K562 (cell line): ENCODE data around the gene UBE2D2. TPM values are rescaled to one million over a fixed set of nuclear protein-coding genes. Genes with fewer than 3 reads are reported as not detected.

Experiments used
- ARID1B ChIP-seq: fragments of 450-650 bp; IDR thresholded peaks from 2 replicates; pipeline ENCODE4 v1.6.1; 2016; ENCODE audit warnings: antibody characterized with exemption, mild to moderate bottlenecking, inconsistent platforms
- CBFA2T3 ChIP-seq: fragments of 450-650 bp; IDR thresholded peaks from 2 replicates; pipeline ENCODE4 v1.6.1; 2017
- EHMT2 ChIP-seq: fragments of 450-650 bp; IDR thresholded peaks from 2 replicates; pipeline ENCODE4 v1.6.1; 2018; ENCODE audit warnings: antibody characterized with exemption
- ETV5 ChIP-seq: sonication (generic); formaldehyde crosslinking; IDR thresholded peaks from 2 replicates; pipeline ENCODE4 v1.4.0; 2020; ENCODE audit warnings: low read depth, mild to moderate bottlenecking, missing genetic modification reagents
- ETV6 ChIP-seq, 3 experiments: fragments of 150-350 bp in 1 of 3; sonication (generic) in 1 of 3; formaldehyde crosslinking in 1 of 3; IDR thresholded peaks; 2 replicates each; pipeline versions ENCODE4 v1.6.1 to v1.8.0; 2014 to 2022; ENCODE audit warnings: borderline replicate concordance in 2 of 3, low read depth in 2 of 3, antibody characterized with exemption in 1 of 3, low read length in 1 of 3, mild to moderate bottlenecking in 1 of 3, missing genetic modification reagents in 1 of 3
- FOXJ3 ChIP-seq: sonication (generic); formaldehyde crosslinking; IDR thresholded peaks from 2 replicates; pipeline ENCODE4 v1.4.0; 2020; ENCODE audit warnings: mild to moderate bottlenecking, missing genetic modification reagents
- HDAC1 ChIP-seq, 2 experiments: fragments of 450-650 bp; IDR thresholded peaks; 2 replicates each; pipeline ENCODE4 v1.6.1; 2016 to 2017; ENCODE audit warnings: inconsistent platforms in 1 of 2, mild to moderate bottlenecking in 1 of 2, moderate library complexity in 1 of 2
- JUND ChIP-seq, 2 experiments: IDR thresholded peaks; 2 replicates in 1 of 2; 3 replicates in 1 of 2; pipeline ENCODE4 v1.6.1; 2011; ENCODE audit warnings: borderline replicate concordance in 2 of 2, low read depth in 2 of 2, low read length in 2 of 2, improper control_type of control experiment in 1 of 2, missing biosample characterization in 1 of 2, missing genetic modification characterization in 1 of 2, missing genetic modification reagents in 1 of 2
- MEIS2 ChIP-seq: fragments of 450-650 bp; IDR thresholded peaks from 2 replicates; pipeline ENCODE4 v1.6.1; 2014; ENCODE audit warnings: mild to moderate bottlenecking; ENCODE audit not compliant: partially characterized antibody
- RBM39 ChIP-seq: fragments of 200-400 bp; formaldehyde crosslinking; optimal IDR thresholded peaks from 2 replicates; pipeline ENCODE3; 2018; ENCODE audit warnings: low read depth, low read length
- SMAD4 ChIP-seq: fragments of 250-450 bp; sonication (Bioruptor Pico); conservative IDR thresholded peaks from 2 replicates; pipeline ENCODE4 v1.8.0; 2021; ENCODE audit warnings: inconsistent platforms, mild to moderate bottlenecking, moderate library complexity
- SMARCA5 ChIP-seq: fragments of 450-650 bp; IDR thresholded peaks from 2 replicates; pipeline ENCODE4 v1.6.1; 2016
- SPI1 ChIP-seq: IDR thresholded peaks from 2 replicates; pipeline ENCODE4 v1.6.1; 2011; ENCODE audit warnings: low read depth, low read length, control low read depth, borderline replicate concordance
- SREBF2 ChIP-seq: sonication (generic); formaldehyde crosslinking; IDR thresholded peaks from 2 replicates; pipeline ENCODE4 v1.4.0; 2020; ENCODE audit warnings: mild to moderate bottlenecking, missing genetic modification reagents
- TEAD1 ChIP-seq, 2 experiments: fragments of 450-650 bp in 1 of 2; sonication (generic) in 1 of 2; formaldehyde crosslinking; IDR thresholded peaks; 2 replicates each; pipeline versions ENCODE4 v1.4.0 to v1.8.0; 2020 to 2022; ENCODE audit warnings: mild to moderate bottlenecking in 2 of 2, missing genetic modification reagents in 1 of 2
- TEAD2 ChIP-seq: fragments of 450-650 bp; IDR thresholded peaks from 2 replicates; pipeline ENCODE4 v1.6.1; 2016; ENCODE audit warnings: missing genetic modification characterization, control low read depth, missing compliant biosample characterization
- TRIM24 ChIP-seq, 2 experiments: fragments of 450-650 bp; IDR thresholded peaks; 2 replicates each; pipeline ENCODE4 v1.6.1; 2016
- ZNF780A ChIP-seq: fragments of 250-450 bp; sonication (Bioruptor Pico); IDR thresholded peaks from 2 replicates; pipeline ENCODE4 v1.5.0; 2021; ENCODE audit warnings: mild to moderate bottlenecking
- polyA plus RNA-seq, 8 experiments: library from polyadenylated mRNA; depleted of rRNA in 4 of 8; stranded (reverse) in 5 of 8; unstranded in 3 of 8; fragments of >200 nt; fragmentation: Nextera tagmentation in 2 of 8; fragmentation: Illumina TruSeq in 1 of 8; extraction: Ambion mirVana in 2 of 8; extraction: Trizol in 1 of 8; gene quantifications; 2 replicates each; pipeline versions ENCODE4 v1.2.1 to v1.2.3, GENCODE V29; 2011 to 2014; ENCODE audit warnings: inconsistent platforms in 1 of 8, missing spikeins in 1 of 8
- total RNA-seq, 7 experiments: library from RNA; depleted of rRNA in 6 of 7; stranded (reverse); fragments of >200 nt in 6 of 7; fragmentation: Illumina TruSeq in 2 of 7; extraction: Trizol in 2 of 7; gene quantifications; 2 replicates each; pipeline versions ENCODE4 v1.2.1 to v1.2.3, GENCODE V29; 2011 to 2021; ENCODE audit warnings: low replicate concordance in 1 of 7
- TF ChIP-seq, protein P1 (sequence below): fragments of 450-650 bp; formaldehyde crosslinking; IDR thresholded peaks from 2 replicates; pipeline ENCODE4 v1.4.0; 2020; ENCODE audit warnings: mild to moderate bottlenecking, moderate library complexity
- TF ChIP-seq, protein P2 (sequence below), 3 experiments: fragments of 200-800 bp in 1 of 3; sonication (Bioruptor generic) in 1 of 3; sonication (generic) in 1 of 3; formaldehyde crosslinking in 1 of 3; IDR thresholded peaks; 2 replicates each; pipeline versions ENCODE4 v1.6.1 to v1.8.0; 2016 to 2022; ENCODE audit warnings: mild to moderate bottlenecking in 2 of 3, missing compliant biosample characterization in 2 of 3, missing genetic modification characterization in 2 of 3, missing genetic modification reagents in 1 of 3
- TF ChIP-seq, protein P3 (sequence below): fragments of 250-450 bp; sonication (Bioruptor Pico); IDR thresholded peaks from 2 replicates; pipeline ENCODE4 v1.8.0; 2022; ENCODE audit warnings: moderate library complexity, mild to moderate bottlenecking, inconsistent platforms
- TF ChIP-seq, protein P4 (sequence below): sonication (generic); formaldehyde crosslinking; IDR thresholded peaks from 2 replicates; pipeline ENCODE4 v1.8.1; 2023; ENCODE audit warnings: mild to moderate bottlenecking, missing genetic modification reagents

UBE2D2 gene
- total and polyA plus RNA-seq, 9 of the 15 experiments (the other 6 are each of a cell fraction or from before 2014, with no cell fraction given), result 53.6 to 198 (median 122) TPM

DNA sequence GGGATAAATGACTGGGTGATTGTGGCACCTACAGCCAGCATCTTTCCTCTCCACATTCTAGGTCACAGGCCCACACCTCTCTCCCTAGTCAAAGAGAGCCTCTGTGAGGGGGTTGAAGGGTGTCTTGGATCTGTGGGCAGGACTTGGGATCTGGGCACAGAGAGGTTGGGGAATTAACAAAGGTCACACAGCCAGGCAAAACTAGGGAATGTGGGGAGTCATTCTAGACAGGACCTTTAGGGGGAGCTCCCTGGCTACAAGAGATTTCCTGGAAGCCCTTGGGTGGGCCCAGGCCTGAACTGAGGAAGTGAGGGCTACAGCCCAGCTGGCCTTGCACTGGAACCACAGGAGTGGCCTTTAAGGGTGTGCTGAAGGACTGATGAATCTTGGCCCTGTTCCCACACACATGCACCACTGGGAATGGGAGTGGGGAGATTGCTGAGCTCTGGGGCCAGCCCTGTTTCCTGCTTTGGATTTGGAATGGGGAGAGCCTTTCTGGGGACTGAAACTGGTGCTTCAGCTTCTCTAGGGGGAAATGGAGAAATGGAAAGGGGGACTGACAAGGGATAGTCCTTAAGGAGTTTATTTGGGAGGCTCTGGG is 74.6 kb downstream of the UBE2D2 start (continued):
- TF ChIP-seq ZNF780A (CRISPR knock-in tag), result no peak
- peak; percentile 62; the same call in 1 of the 2 replicates for TF ChIP-seq ARID1B
- TF ChIP-seq MEIS2, result peak; percentile 85
- TF ChIP-seq TEAD2, result peak; percentile 20; the same call in 1 of the 2 replicates
- TF ChIP-seq, protein P1, sequence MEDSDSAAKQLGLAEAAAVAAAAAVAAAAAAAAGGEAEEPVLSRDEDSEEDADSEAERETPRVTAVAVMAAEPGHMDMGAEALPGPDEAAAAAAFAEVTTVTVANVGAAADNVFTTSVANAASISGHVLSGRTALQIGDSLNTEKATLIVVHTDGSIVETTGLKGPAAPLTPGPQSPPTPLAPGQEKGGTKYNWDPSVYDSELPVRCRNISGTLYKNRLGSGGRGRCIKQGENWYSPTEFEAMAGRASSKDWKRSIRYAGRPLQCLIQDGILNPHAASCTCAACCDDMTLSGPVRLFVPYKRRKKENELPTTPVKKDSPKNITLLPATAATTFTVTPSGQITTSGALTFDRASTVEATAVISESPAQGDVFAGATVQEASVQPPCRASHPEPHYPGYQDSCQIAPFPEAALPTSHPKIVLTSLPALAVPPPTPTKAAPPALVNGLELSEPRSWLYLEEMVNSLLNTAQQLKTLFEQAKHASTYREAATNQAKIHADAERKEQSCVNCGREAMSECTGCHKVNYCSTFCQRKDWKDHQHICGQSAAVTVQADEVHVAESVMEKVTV (CRISPR knock-in tag), result peak; percentile 80
- peak; percentile 73; the same call in 1 of the 2 replicates for TF ChIP-seq ETV5 (CRISPR knock-in tag)
- TF ChIP-seq EHMT2, result no peak
- TF ChIP-seq SPI1, result peak; percentile 90
- no peak for TF ChIP-seq TRIM24 (IDR thresholded peaks at IDR 0.05)
- TF ChIP-seq FOXJ3, result no peak
- peak in 1 of 2 experiments; percentile 60; a peak in 1 of 4 replicates for TF ChIP-seq ETV6 (IDR thresholded peaks at IDR 0.05; ENCODE audit: borderline replicate concordance in 1 of 2, low read depth in 2 of 2, low read length in 1 of 2)
- no peak for TF ChIP-seq ETV6 (CRISPR knock-in tag; IDR thresholded peaks at IDR 0.05; ENCODE audit: borderline replicate concordance)
- TF ChIP-seq SMAD4 (CRISPR knock-in tag), result 0 out of 2 replicates have a peak, but pooled peaks have one; percentile 49
- TF ChIP-seq, protein P2, sequence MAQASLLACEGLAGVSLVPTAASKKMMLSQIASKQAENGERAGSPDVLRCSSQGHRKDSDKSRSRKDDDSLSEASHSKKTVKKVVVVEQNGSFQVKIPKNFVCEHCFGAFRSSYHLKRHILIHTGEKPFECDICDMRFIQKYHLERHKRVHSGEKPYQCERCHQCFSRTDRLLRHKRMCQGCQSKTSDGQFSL (CRISPR knock-in tag; IDR thresholded peaks at IDR 0.05), result 0 out of 2 replicates have a peak, but pooled peaks have one; percentile 14
- TF ChIP-seq, protein P2 (tag; IDR thresholded peaks at IDR 0.05), result no peak
- TF ChIP-seq, protein P3, sequence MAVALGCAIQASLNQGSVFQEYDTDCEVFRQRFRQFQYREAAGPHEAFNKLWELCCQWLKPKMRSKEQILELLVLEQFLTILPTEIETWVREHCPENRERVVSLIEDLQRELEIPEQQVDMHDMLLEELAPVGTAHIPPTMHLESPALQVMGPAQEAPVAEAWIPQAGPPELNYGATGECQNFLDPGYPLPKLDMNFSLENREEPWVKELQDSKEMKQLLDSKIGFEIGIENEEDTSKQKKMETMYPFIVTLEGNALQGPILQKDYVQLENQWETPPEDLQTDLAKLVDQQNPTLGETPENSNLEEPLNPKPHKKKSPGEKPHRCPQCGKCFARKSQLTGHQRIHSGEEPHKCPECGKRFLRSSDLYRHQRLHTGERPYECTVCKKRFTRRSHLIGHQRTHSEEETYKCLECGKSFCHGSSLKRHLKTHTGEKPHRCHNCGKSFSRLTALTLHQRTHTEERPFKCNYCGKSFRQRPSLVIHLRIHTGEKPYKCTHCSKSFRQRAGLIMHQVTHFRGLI (CRISPR knock-in tag), result 0 out of 2 replicates have a peak, but pooled peaks have one; percentile 52
- TF ChIP-seq SMARCA5, result peak; percentile 100
- TF ChIP-seq, protein P4, sequence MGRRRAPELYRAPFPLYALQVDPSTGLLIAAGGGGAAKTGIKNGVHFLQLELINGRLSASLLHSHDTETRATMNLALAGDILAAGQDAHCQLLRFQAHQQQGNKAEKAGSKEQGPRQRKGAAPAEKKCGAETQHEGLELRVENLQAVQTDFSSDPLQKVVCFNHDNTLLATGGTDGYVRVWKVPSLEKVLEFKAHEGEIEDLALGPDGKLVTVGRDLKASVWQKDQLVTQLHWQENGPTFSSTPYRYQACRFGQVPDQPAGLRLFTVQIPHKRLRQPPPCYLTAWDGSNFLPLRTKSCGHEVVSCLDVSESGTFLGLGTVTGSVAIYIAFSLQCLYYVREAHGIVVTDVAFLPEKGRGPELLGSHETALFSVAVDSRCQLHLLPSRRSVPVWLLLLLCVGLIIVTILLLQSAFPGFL (CRISPR knock-in tag), result 0 out of 2 replicates have a peak, but pooled peaks have one; percentile 18
- peak; percentile 67 to 82; a peak in 3 of 4 replicates for TF ChIP-seq HDAC1 (IDR thresholded peaks at IDR 0.05)
- TF ChIP-seq SREBF2 (CRISPR knock-in tag), result no peak
- peak; percentile 63 for TF ChIP-seq RBM39
- TF ChIP-seq CBFA2T3, result peak; percentile 57
- peak; percentile 57; the same call in 1 of the 2 replicates for TF ChIP-seq JUND (IDR thresholded peaks at IDR 0.05; ENCODE audit: borderline replicate concordance, low read depth, low read length)
- TF ChIP-seq JUND (tag; IDR thresholded peaks at IDR 0.05; ENCODE audit: borderline replicate concordance, low read depth, low read length), result no peak; the same call in 2 of the 3 replicates
- TF ChIP-seq TEAD1 (CRISPR knock-in tag; IDR thresholded peaks at IDR 0.05), result peak in 1 of 2 experiments; percentile 93; a peak in 2 of 4 replicates
